ENCODE measurements around the gene SVOPL.

- TF ChIP-seq ZNF121 (CRISPR knock-in tag; conservative IDR thresholded peaks at IDR 0.05) (no peak), BRCA1 (IDR thresholded peaks at IDR 0.05) (no peak), BRCA1 (CRISPR knock-in tag; IDR thresholded peaks at IDR 0.05) (no peak), HNRNPK (IDR thresholded peaks at IDR 0.05; ENCODE audit: low read depth, low read length, poor library complexity, severe bottlenecking) (no peak), SMARCE1 (IDR thresholded peaks at IDR 0.05) (no peak), ZNF785 (CRISPR knock-in tag; IDR thresholded peaks at IDR 0.05) (no peak)
Measured at GRCh38 chr7:138546064-138546619, 155.0 kb downstream of the SVOPL start.

Measured in K562 (cell line).